ENCODE results near the gene LRP10.
"Not testable (repeated sequence)": the region's sequence is repeated elsewhere in the genome, so short reads cannot be mapped to it uniquely, and the experiment has no call there.

Gene LRP10

DNA sequence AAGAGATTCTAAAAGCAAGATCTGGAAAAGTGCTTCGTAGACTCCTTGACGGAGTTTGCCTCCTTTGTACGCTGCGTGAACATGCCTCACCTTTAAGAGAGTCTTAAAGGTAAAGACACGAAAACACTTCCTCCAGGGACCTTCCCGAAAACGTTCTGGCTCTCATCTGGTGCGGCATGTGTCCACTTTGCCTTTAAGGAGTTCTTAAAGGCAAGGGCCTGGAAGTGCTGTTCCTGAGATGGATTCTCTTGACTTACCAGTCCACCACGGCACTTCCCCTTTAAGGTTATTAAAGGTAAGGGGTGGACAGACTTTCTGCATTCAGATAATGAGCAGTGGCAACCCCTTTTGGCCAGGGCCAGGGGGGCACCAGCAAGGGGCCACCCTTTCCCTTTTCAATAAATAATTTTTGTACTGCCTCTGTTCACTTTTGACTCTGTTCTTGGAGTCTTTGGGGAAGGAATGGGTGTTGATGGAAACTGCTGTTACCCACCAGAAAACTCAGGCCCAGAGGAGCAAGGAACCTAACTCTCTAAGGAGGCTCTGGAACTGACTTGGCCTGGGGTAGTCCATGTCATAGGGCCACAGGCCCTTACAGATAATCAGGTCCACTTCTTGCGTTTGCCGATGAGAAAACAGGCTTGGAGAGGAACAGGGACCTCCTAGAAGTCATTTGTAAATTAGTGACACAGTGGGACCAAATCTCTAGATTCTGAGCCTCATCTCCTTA lies 15.9 kb downstream of the LRP10 start:
- DNase-seq (ENCODE audit: low read depth) = no peak

DNA sequence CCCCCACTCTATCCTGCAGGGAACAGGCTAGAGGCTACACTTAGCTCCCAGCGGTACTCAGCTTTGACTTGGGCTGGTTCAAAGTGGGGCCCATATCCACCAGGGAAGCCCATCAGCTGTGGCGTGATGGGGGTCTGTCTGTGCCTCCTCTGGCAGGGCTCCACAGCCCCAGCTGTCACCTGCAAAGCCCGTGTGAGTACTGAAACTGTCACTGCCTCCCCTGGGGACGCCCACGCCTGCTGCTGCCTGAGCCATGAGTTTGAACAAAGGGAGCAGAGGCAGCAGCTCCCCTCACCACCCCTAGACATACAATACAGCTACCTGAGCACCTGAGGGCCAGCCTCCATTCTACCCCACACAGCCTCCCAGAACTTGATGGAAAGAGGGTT lies 16.4 kb downstream of the LRP10 start:
- peak; percentile 29 for DNase-seq (ENCODE audit: low read depth)

DNA sequence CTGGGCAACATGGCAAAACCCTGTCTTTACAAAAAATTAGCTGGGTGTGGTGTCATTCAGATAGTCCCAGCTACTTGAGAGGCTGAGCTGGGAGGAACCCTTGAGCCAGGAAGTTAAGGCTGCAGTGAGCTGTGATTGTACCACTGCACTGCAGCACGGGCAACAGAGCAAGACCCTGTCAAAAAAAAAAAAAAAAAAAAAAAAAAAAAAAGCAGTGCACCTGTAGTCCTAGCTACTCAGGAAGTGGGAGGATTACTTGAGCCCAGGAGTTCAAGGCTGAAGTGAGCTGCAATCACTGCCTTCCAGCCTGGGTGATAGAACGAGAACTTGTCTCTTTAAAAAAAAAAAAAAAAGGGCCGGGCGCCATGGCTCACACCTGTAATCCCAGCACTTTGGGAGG lies 17.1 kb downstream of the LRP10 start:
- no peak for DNase-seq (ENCODE audit: low read depth)

DNA sequence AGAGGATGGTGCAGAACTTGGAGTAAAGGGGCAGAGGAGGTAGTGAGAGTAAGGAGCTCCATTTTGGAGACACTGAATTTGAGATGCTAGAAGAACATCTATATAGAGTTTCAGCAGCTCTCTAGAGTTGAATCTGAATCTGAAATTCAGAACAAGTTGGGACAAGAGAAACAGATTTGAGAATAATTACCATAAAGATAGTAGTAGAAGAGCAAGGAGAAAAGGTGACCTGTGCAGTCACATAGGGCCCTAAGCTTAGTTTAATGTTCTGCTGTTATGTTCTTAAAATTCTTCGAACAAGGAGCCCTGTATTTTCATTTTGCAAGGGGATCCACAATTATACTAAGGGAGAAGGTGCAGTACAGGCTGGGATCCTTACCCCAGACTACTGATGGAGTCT lies 18.9 kb downstream of the LRP10 start:
- no peak for DNase-seq (ENCODE audit: low read depth)

DNA sequence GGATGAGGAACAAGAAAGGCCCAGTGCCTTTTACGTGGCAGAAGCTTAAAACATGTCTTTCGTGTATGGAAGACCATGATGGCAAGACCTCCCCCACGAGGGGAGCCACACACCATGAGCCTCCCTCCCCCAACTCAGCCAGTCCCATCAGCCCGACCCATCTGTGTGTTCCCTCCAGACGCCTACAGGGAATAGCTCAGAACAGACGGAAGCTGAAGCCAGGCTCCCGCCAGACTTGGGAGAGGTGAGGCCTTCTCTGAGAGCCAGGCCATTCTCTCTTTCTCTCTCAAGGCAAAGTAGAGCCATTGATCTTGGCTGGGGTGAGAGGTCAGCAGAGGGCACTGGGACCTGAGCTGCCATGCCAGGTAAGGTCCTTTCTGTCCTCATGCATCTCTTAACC lies 20.9 kb downstream of the LRP10 start:
- no peak for DNase-seq (ENCODE audit: low read depth)

DNA sequence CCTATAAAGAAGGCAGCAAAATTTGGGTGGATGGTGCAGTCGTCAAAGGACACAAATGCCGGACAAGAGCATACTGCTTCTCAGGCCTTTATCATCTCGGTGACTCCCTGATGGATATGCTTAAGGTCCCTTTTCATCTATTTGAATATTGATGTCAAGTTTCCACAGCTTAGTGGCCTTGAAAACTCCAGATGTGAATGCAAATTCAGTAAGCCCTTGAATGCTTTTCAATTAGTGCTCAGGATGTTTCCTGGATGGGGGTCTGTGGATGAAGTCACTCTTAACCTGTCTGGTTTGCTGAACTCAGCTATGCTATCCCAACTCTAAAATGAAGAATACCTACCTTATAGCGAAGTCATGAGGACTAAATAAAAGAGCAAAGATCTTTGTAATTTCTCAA lies 22.2 kb downstream of the LRP10 start:
- no peak for DNase-seq (ENCODE audit: low read depth)

DNA sequence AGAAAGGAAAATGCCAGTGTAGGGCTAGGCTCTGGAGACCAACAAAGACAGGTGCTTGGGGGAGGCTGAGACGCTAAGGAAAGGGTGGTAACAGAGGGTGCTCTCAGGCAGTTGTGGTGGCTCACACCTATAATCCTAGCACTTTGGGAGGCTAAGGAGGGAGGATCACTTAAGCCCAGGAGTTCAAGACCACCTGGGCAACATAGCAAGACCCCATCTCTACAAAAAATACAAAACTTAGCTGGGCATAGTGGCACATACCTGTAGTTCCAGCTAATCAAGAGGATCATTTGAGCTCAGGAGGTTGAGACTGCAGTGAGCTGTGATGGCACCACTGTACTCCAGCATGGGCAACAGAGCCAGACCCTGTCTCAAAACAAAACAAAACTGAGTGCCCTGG lies 23.9 kb downstream of the LRP10 start:
- no peak for DNase-seq (ENCODE audit: low read depth)

DNA sequence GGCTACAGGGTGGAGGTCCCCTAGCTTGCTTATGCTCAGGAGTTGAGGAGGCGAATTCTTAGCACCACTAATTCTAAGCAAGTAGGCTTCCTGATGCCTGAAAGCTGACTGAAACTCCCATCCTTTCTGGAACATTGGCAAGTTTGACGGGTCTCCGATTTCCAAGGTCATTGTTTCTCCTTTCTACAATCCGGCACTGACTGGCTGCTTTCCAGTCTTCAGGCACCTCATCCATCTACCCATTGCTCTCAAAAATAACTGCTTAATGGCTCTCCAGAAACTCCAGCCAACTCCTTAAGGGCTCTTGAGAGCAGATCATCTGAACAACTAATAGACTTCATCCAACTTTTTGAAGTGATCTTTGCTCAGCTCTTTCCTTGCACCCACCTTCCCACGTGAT lies 24.8 kb downstream of the LRP10 start:
- no peak for DNase-seq (ENCODE audit: low read depth)

DNA sequence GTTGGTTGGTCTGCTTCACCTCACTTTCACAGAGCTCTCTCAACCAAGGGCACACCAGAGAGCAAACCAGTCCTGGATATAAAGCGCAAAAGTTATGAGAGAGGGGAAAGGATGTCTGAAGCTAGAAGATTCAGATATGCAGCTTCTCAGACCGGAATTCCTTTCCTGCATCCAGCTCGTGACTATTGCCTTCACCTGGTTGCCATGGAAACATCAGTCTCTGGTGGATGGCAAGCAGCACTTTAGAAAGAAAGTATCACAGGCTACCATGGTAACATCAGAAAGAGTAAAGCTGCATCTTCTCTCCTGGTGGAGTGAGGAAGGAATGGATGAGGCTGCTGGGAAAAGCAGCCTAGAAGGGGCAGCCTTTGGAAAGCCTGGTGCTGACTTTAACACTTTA lies 25.2 kb downstream of the LRP10 start:
- no peak for DNase-seq (ENCODE audit: low read depth)

DNA sequence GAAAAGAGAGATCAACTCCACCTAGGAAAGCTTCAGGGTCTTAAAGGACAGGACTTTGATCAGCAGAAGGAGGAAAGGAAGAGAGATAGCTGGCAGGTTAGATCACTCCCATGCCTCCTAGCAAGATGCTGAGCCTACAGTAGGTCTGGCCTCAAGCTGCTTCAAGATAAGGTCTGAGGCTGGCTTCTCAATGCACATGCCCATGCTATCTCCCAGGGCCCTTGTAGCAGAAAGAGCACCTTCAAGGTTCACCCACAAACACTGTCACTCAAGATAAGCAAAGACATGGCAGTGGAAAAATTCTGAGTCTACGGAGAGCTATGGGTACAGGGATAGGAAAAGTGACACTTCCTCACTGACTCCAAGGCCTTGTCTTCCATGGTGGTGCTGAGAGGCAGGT lies 25.8 kb downstream of the LRP10 start:
- DNase-seq (ENCODE audit: low read depth) = no peak

DNA sequence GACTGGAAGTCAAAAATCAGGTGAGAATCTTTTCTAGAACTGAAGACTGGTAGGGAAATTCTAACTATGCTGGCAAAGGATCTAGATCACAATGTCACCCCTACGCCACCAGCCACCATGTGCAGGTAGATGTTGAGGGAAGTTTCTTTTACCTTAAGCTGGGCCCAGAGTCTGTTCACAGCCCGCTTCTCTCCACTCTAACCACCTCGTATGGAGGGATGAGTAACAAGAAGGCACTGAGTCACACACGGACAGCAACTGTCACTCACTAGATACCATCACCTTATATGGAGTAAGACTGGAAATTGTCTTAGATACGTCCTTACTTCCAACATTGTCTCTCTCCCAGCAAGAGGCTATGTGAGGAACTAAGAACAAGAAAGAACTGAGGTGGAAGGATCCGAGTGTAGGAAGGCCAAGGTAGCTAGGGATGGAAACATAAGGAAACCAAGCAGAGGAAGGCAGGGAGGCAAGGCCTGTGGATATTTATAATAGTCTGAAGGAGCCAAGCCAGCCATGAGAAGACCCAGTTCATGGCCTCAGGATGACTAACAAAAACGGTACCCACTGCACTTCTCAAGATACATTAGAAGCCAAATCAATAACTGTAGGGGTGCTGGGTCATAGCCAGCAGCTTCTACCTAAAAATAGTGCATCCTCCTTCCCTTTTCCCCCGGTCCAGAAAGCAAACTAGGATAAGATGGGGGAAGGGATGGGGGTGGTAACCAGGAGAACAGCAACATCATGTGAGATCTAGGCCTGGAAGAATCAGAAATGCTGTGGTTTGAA lies 27.0 kb downstream of the LRP10 start:
- DNase-seq (ENCODE audit: low read depth) = no peak

DNA sequence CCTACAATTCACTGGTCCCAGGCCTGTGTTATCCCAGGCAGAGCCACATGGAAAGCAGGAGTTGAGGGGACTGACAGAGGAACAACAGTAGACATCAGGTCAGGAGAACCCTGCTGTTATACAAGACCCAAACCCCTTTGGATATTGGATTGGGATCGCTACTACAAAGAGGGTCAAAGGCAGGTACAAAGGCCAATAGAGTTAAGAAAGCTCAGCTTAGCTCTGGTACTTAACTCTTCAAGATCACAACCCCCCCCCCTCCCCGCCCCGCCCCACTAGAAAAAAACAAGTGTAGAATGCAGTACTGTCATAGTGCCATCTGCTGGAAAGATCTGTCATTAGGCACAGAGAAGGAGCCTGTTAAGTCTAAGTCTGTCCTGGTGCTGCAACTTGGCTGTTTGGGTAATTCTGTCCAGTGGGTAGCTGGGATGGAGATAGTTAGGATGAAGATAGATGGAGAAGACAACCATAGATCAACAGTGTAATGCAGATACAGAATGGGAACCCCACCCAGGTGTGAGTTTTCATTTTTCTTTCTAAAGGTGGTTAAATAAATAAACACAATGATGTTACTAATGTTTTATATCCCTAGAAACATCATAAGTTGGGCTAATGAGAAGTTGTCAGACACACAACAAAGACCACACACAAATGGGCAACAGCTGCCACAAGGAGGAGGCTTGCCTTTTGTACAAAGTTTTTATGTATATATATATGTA lies 28.7 kb downstream of the LRP10 start:
- DNase-seq (ENCODE audit: low read depth) = no peak

DNA sequence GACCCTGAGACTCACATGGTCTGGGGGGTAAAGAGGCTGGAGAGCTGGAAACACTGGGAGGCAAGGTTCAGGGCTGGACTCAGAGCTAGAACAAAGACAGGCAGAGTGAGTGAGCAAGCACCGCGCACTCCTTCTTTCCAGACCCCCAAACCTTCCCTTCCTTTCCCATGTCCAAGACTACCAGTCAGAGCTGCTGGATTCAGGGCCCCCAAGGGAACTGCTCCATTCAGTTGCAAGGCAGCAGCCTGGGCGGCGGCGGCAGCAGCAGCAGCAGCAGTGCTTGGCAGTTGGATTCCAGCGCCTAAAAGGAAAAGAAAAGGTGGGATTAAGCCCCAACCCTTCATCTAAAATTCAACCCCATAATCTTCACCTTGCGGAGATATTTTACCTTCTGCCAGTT lies 30.3 kb downstream of the LRP10 start:
- DNase-seq (ENCODE audit: low read depth) = no peak

DNA sequence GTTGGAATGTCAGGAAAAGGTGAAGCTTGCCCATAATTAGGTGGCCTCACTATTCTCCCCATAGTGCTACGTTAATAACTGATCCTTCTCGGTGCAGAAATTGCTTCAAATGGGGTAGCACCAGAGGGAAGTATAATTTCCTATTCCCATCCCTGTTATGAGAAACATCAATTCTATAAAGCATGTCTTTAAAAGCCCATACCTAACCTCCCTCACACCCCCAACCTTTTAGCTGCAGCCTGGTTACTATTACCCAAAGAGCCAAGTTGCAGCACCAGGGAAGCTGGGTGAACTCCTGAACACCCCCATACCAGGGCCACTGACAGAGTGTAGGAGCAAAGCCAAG lies 32.2 kb downstream of the LRP10 start:
- no peak for DNase-seq (ENCODE audit: low read depth)

DNA sequence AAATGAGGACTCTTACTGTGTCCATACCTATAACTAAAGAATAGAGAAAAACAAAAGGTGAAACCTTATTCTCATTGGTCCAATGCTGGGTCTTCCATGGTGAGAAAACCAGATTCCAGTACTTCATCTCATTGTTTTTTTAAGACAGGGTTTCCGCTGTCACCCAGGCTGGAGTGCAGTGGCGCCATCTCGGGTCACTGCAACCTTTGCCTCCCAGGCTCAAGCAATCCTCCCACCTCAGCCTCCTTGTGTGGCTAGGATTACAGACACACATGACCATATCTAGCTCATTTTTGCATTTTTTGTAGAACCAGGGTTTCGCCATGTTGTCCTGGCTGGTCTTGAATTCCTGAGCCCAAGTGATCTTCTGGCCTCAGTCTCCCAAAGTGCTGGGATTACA lies 34.1 kb downstream of the LRP10 start:
- no peak for DNase-seq (ENCODE audit: low read depth)

DNA sequence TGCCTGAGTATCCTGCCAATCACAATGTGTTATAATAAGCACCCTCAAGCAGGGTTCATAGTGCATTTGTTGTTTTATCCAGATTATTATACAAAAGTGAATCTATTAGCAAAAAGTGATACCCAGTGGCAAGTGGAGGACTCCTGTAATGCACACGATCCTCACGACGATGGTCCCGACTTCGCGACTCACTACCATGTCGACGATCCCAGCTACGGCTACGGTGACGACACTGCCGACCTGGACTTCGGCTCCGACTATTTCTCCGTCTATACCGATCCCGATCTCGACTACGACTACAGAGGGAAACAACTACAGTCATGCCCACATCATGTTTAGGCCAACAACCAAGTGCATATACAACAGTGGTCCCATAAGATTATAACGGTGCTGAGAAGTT lies 34.5 kb downstream of the LRP10 start:
- no peak for DNase-seq (ENCODE audit: low read depth)

DNA sequence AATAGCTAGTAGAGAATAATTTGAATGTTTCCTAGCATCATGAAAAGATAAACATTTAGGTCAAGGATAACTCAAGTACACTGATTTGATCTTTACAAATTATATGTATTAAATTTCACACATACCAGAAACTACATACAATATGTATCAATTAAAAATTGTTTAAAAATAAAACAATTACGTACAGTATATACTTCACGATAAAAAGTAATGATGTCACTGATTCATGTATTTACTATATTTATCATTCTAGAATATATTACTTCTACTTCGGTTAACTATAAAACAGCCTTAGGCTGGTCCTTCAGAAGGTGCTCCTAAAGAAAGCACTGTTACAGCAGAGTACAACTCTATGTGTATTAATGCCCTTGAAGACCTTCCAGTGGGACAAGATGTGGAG lies 35.9 kb downstream of the LRP10 start:
- DNase-seq (ENCODE audit: low read depth) = no peak

DNA sequence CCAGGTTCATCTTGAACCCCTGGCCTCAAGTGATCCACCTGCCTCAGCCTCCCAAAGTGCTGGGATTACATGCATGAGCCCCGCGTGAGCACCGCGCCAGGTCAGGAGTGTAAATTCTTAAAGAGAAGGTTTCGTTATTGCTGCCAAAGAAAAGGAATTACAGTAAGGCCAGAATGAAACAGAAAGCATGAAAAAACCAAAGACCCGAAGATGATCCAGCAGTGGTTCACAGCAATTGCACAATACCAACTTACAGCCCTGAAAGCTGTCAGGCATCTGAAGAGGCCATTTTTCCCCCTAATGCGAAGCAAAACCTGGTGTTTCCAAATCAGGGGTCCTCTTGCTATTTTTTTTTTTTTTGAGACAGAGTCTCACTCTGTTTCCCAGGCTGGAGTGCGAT lies 37.1 kb downstream of the LRP10 start:
- DNase-seq (ENCODE audit: low read depth) = no peak

DNA sequence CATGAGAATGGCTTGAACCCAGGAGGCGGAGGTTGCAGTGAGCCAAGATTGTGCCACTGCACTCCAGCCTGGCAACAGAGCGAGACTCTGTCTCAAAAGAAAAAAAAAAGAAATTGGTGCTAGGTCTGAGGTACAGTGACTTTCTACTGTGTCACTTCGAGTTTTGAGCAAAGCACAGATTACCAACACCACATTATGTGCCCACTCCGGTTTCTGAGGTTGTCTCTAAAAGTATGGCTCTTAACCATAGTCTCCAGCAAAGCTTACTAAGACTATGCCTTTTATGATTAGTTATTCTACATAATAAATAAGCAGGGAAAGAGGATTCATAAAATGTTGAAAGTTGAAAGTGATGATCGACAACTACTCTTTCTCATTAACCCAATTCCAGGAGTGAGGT lies 39.4 kb downstream of the LRP10 start:
- no peak for DNase-seq (ENCODE audit: low read depth)

DNA sequence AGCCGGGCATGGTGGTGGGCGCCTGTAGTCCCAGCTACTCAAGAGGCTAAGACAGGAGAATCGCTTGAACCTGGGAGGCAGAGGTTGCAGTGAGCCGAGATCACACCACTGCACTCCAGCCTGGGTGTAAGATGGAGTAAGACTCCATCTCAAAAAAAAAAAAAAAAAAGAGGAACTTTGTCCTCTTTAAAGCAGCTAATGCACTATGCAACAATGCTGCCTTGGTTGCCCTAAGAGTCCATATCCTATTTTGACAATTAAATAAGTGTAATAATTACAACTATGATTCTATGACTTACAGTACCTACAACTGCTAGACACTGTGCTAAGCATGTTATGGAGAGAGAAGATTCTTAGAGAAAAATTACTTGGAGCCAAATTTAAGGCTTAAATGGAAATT lies 43.3 kb downstream of the LRP10 start:
- not testable (repeated sequence) for DNase-seq (ENCODE audit: low read depth)

DNA sequence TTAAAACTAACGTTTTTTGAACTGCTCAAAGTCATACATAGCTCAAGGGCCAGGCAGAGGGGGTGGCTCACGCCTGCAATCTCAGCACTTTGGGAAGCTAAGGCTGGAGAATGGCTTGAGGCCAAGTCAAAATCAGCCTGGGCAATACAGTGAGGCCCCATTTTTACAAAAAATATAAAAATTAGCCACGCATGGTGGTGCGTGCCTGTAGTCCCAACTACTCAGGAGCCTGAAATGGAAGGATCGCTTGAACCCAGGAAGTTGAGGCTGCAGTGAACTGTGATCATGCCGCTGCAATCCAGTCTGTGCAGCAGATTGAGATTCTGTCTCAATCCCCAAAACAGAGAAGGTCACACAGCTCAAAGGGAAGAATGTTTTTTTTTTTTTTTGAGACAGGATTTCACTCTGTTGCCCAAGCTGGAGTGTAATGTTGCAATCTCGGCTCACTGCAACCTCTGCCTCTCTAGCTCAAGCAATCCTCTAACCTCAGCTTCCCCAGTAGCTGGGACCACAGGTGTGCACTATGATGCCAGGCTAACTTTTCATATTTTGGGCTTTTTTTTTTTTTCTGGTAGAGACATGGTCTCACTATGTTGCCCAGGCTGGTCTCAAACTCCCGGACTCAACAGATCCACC lies 44.5 kb downstream of the LRP10 start:
- no peak for DNase-seq (ENCODE audit: low read depth)

DNA sequence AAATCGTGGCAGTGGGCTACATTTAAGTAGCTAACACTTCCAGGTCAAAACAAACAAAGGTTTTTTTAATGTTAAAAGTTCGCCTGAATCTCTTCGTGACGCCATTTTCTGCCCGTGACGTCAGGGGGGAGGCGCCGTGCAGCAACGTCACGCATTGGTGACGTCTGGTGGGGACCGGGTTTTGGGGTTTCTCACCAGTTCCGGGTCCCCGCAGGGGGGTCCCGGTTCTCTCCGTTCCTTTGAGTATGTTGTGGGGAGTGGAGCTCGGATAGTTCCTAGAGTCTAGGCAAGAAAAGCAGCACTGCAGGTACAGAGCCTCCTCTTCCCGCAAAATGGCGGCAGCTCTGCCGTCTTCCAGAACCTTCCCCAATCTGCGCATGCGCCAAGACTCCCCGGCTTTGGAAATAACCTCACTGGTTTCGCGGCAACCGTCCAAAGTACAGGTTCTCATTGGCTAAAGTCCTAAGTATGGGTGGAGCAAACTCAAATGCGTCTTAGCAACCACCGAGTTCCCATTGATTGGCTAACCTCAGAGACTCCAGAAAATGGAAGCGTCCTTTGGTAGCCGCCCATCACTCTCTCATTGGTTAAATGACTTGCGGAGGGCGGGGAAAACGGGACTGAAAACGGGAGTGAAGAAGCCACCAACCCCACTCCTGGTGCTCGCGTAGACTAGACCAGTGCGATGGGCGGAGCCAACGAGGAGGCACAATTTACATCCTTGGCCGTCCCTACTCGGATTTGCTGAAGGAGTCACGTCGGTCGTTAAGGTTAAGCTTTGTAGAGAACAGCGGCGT lies 47.5 kb downstream of the LRP10 start, which contains the start of gene RBM23:
TSS of gene RBM23 (minus strand) at position 346 of the 797 bp plus-strand sequence.
- DNase-seq (ENCODE audit: low read depth) = peak; percentile 99
